Stimulated activated CD4-positive, alpha-beta T cell treated with anti-CD3 and anti-CD28 coated beads, TNF-alpha, amount 100 ng/mL, for 48 hours (primary cell): ENCODE measurements around the gene HPS4.
A peak's percentile ranks its signal among the peaks of the same experiment; 100 is the strongest.
"Not testable (repeated sequence)": the region's sequence is repeated elsewhere in the genome, so short reads cannot be mapped to it uniquely, and the experiment has no call there.

Source experiments
- DNase-seq, 3 donors: peaks; one replicate each; pipeline ENCODE4 v3.0.0-alpha.2; 2020; ENCODE audit warnings: low read depth in 3 of 3

The HPS4 gene

DNA sequence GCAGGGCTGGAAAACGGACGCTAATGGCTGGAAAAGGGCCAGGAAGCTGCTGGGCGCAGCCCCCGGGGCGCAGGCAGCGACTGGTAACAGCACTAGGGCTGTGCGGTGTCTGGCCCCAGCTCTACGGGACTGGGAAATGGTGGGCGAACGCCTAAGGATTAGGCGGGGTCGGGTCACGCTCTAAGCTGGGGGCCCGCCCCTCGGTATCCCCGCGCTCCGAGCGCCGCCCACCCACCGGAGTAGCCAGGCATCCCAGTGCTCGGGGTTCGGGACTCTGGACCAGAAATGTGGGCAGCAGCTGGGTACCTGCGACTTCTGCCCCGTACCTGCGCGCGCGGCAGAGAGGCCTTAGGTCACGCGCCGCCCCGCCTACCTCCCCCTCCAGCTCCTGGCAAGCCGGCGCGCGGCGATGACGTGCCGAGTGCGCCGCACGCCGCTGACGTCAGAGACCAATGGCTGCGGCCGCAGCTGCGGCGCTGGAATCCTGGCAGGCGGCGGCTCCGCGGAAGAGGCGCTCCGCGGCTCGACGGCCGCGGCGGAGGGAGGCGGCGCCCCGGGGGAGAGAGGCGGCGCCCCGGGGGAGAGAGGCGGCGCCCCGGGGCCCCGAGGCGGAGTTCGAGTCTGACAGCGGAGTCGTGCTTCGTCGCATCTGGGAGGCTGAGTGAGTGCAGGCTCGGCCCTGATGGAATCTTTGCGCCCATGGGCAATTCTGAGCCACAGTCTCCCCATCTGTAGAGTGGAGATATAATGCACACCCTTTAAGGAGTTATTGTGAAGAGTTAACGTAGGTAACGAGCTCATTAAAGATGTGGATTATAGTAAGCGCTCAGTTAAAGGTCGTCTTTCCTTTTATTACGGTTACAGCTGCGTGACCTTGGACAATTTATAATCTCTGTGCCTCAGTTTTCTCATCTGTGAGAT lies at the start of gene HPS4, which contains the start of gene SRRD:
HPS4 (minus strand) TSS at position 345 of the 921 bp plus-strand sequence. CDS start 2,021 bp downstream, outside the sequence.
SRRD (plus strand) TSS at position 439 of the 921 bp plus-strand sequence; CDS start at position 453, 14 bp downstream.
- peak; percentile 81 to 88 (median 81) for DNase-seq

GRCh38 chr22:26529345-26529744 lies 45.8 kb upstream of the HPS4 start:
- no peak for DNase-seq

- DNase-seq = not testable (repeated sequence)
Observed at GRCh38 chr22:26528518-26528917, 44.9 kb upstream of the HPS4 start.

- DNase-seq = no peak
Observed at GRCh38 chr22:26527574-26528465, 44.2 kb upstream of the HPS4 start.

DNA sequence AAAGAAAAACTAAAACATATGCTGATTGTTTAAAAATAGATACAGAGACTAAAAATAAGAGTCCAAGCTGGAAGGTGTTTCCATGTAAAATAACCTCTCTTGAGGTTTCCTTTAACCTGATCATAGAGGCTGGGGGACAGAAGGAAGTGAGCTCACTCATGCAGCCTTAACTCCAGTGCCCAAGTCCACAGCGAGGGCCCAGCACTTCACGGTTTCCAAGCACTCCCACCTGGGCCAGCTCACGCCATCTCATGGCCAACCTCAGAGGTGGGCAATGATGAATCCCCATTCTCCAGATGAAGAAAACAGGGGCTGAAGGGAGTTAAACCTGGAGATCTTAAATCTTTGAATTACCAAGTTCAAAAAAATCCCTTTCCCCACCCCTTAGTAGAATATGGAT lies 43.6 kb upstream of the HPS4 start:
- no peak for DNase-seq

- DNase-seq = no peak
Observed at GRCh38 chr22:26525946-26526564, 42.5 kb upstream of the HPS4 start.

DNA sequence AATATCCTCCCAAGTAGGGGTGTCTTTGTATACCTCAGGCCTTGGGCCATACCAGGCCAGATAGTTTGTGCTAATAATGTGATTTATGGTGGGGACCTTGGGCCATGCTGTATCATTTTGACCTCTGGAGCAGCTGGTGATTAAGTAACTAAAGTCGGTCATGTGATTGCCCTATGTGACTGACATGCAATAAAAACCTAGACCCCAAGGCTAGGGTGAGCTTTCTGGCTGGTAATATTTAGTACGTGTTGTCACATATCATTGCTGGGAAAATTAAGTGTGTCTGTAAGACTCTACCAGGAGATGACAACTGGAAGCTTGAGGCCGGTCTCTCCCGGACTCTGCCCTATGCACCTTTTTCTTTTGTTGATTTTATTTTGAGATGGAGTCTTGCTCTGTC lies 41.3 kb upstream of the HPS4 start:
- no peak for DNase-seq

DNA sequence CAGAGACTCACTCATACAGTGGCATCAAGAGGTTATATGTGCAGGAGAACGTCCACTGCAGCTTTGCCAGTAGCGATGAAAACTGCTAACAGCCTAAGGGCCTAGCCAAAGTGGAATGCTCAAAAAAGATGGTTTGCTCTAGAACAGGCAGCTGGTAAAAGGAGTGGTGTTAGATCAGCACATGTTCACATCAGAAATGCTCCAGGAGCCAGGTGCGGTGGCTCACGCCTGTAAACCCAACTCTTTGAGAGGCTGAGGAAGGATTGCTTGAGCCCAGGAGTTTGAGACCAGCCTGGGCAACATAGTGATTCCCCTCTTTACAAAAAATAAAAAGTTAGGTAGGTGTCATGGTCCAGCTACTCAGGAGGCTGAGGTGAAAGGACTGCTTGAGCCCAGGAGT lies 39.0 kb upstream of the HPS4 start:
- no peak for DNase-seq

DNA sequence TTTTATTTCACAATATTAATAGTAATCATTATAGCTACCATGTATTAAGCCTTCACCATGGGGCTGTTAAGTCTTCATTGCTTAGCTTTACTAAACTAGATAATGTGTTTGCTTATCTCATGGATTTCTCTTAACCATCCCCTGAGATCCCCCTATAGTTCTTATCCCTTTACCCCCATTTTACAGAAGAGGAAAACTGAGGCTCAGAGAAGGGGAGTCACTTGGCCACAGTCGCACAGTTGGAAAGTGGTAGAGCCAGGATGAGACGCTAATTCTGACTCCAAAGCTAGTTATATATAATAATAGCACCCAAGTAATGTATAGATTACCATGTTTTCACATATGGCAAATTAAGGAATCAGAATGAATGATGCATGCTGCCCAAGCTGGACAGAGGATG lies 38.4 kb upstream of the HPS4 start:
- DNase-seq = no peak

GRCh38 chr22:26517429-26517828 lies 33.8 kb upstream of the HPS4 start:
- DNase-seq = no peak

GRCh38 chr22:26516503-26516902 lies 32.9 kb upstream of the HPS4 start:
- no peak for DNase-seq

GRCh38 chr22:26515931-26516330 lies 32.3 kb upstream of the HPS4 start:
- no peak for DNase-seq

DNA sequence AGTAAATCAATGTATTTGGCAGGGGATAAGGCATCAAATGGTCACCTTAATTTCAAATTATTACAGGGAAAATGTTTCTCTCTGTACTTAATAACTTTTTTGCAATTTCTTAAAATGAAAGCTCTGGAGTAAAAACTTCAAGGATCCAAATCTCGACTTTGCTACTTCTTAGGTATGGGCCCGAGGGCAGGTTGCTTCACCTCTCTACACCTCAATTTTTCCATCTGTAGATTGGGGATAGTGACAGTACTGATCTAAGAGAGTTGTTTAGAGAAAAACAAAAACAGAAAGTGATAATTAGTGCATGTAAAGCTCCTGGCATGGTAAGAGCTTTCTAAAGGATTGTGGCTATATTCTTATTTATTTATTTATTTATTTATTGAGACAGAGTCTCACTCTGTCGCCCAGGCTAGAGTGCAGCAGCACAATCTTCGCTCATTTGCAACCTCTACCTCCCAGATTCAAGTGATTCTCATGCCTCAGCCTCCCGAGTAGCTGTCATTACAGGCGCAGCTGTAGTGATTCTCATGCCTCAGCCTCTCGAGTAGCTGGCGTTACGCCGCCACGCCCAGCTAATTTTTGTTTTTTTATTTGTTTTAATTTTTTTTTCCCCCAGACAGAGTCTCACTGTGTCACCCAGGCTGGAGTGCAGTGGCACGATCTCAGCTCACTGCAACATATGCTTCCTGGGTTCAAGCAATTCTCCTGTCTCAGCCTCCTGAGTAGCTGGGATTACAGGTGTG lies 31.0 kb upstream of the HPS4 start:
- no peak for DNase-seq

GRCh38 chr22:26513838-26514237 lies 30.3 kb upstream of the HPS4 start:
- DNase-seq = no peak

DNA sequence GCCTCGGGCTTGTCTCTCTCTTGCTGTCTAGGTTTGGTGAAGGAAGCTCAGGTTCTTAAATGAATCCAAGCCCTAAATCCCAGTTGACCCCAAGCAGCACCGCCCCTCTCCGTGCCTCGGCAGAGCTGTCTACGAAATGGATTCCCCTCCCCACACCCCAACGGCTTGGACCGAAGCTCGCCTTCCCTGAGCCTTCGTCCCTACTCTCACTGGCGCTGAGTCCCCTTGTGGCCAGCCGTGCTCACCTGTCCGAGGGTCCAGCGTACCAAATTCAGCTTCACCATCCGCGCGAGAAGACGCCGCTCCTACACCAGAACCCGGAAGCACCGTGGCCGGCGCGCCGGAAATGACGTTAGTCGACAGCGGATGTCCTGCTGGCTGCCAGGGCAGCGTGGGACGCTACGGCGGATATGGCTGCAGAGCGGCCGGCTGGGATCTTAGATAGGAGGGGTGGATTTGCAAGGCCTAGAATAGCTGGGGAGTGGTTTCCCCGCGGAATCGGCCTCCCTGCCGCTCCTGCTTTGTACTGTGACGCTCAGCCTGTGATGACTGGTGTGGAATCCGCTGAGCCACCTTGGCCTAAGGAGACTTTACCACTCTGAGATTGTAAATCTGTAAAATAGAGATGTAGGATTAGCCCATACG lies 28.7 kb upstream of the HPS4 start, which contains the start of gene TFIP11:
TFIP11 (minus strand) TSS at position 325 of the 645 bp plus-strand sequence. CDS start 2,201 bp downstream, outside the sequence.
- peak; percentile 86 to 90 (median 88) for DNase-seq

DNA sequence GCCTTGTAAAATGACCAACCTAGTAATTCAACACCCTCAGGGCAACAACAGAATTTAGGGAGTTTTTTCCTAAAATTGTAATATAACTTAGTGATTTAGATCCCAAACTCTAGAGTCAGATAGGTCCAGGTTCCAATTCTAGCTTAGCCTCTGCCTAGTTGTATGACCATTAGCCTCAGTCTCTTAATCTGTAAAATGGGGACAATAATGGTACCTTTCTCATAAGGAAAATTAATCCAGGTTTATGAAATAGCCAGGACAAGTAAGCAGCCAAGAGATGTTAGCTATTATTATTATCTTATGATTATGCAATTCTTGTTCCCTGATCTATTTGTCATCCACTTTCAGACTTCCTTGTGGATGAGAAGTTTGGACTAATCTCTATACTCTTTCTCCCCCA lies 24.6 kb upstream of the HPS4 start:
- no peak for DNase-seq

DNA sequence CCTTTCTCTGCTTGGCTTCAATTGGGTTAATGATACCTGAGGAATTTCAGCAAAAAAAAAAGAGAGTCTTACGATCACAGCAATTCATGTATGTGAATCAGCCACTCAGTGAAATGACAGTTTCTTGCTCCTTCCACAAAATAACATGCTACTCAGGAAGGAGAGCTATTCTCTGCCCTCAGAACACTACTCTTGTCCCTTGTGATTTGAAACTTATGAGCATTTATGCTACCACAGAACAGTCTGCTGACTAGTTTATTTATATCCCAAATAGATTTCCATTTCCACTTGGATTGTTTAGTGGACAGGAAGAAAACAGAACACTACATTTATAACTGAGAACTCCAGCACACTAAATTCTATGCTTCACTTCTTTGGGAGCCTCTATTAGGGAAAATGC lies 20.2 kb upstream of the HPS4 start:
- DNase-seq = no peak

DNA sequence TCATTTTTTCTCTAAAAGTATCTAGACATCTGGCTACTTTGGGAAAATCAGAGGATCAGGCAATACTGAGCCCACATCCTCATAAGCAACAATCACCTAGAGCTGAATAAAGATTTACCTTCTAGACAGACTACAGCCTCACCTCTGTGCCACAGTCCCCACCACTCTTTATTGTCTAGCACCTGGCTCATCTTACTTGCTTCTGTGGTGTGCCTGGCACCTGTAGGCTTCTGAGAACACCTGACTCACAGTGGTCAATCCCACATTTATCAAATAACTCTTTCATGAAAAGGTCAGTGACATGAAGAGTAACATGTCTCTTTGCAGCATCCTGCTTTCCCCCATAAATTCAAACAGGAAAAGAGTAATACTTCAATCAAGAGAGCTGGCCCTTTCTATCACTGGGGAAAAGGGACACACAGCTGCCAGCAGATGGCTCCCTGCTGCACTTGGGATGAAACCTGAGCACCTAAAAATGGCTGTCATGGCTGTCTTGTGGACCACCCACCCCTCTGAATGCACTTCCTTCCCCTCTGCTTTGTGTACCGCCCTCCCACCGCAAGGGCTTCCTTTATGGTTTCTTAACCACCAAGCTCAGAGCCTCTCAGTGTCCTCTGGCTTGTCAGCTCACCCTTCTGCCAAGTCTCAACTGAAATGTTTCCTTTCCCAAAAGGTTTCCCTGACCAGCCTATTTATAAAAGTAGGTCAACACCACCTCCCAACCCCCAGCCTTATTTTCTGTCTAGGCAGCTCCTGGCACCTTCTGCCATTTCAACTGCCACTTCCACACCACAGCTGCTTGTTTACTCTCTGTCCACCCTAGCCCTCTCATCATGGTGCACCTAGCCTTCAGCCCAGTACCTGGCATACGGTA lies 19.3 kb upstream of the HPS4 start:
- DNase-seq = peak in 1 of 3 donors; percentile 15

GRCh38 chr22:26501996-26502395 lies 18.4 kb upstream of the HPS4 start:
- DNase-seq = no peak
